Activated CD4-positive, CD25-positive, alpha-beta regulatory T cell treated with anti-CD3 and anti-CD28 coated beads, Interleukin-2, amount 50 U/mL, for 72 hours (primary cell): Measurements from ENCODE around the gene RASSF4.

Experiments
- DNase-seq: peaks from one replicate; pipeline ENCODE4 v3.0.0; 2021

RASSF4 gene

DNA sequence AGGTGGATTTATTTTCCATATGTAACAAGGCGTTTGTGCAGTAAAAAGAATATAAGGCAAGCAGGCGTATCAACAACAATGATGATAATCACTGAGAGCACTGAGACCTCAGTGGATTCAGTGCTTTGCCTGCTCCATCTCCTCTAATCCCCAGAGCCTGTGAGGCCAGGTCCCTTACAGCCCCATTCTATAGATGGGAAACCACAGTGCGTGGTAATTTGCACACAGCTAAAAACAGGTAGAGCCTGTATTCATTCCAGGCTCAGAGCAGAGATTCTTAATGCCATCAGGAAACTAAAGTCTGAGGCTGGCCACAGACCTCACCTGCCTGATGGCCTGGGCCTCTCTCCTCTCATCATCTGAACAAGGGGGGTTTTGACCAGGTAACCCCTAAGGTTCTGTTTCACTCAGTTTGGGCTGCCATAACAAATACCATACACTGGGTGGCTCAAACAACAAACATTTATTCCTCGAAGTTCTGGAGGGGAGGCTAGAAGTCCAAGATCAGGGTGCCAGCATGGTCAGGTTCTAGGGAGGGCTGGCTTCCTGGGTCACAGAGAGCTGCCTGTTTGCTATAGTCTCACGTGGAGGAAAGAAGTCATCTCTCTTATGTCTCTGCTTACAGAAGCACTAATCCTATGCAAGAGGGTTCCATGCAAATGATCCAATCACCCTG lies 10.3 kb upstream of the RASSF4 start:
- DNase-seq = peak; percentile 21

DNA sequence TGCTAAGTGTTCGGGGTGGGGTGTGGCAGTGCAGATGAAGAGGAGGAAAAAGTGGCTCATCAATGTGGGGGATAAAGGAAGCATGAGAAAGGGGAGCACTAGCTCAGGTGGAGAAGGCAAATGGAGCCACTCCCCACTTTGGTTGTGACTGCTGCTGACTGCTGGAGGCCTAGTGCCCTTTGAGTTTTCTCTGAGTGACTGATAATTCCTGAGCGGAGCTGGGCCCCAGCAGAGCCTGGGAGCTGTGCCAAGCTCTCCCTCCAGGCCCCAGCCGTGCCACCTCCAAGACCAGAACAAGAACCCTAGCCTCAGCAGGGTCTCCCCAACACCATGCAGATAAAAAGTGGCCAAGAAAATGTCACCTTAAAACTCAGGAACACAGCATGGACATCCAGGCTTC lies 9.7 kb upstream of the RASSF4 start:
- peak; percentile 14 for DNase-seq

DNA sequence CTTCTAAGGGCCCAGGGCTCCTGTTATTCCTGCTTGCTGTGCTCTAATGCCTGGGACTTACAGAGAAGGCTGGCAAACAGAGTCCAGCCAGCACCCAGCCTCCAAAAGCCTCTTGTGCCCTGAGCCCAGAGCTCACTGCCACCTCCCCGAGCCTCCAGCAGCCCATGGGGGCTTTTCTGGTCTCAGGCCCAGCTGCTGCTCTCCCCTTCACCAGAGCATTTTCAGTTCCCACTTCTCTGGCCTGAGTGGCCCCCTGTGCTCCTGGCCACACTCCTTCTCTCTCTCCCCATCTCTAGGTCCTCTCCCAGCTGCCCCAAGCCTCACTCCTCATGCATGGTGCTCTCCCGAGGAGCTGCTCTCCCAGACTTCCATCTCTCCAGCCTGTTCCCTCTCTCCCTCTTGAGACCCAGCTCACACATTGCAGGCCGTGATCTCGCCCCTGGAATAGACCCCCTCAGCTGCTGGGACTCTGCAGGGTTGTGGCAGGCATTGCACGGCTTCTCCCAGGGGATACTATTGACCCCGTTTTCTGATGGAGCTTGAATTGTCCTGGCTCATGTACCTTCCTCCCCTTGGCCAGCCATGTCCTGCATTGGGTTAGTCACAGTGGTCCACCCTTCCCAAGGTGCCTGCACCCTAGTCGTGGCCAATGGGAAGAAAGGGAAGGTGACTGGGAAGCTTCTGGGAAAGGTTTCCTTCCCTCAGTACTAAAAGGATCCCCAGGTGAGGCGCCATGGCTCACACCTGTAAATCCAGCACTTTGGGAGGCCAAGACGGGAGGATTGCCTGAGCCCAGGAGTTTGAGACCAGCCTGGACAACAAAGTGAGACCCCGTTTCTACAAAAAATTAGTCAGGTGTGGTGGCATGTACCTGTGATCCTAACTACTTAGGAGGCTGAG lies 9.0 kb upstream of the RASSF4 start:
- DNase-seq = peak; percentile 9

GRCh38 chr10:44951576-44952226 lies 7.9 kb upstream of the RASSF4 start:
- DNase-seq = no peak

- DNase-seq = peak; percentile 17
Observed at GRCh38 chr10:44952779-44953231, 6.8 kb upstream of the RASSF4 start.

- no peak for DNase-seq
Observed at GRCh38 chr10:44954042-44954441, 5.6 kb upstream of the RASSF4 start.

GRCh38 chr10:44954962-44955361 lies 4.6 kb upstream of the RASSF4 start:
- DNase-seq = no peak

GRCh38 chr10:44955413-44956070 lies 4.1 kb upstream of the RASSF4 start:
- peak; percentile 17 for DNase-seq

DNA sequence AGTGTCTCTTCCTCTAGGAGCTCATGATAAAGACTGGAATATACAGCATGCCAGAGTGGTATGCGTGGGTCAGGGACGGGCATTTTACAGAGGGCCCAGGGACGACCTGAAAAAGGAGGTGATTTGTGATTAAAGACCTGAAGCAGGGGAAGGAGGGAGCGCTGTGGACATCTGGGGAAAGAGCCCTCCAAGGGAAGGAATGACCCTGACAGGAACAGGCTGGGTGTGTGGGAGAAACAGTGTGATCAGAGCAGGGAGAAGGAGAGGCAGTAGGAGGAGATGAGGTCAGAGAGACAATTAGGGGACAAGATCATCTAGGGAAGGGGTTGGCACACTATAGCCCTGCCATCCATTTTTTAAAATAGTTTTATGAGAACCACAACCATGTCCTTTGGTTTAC lies 3.4 kb upstream of the RASSF4 start:
- DNase-seq = peak; percentile 9

DNA sequence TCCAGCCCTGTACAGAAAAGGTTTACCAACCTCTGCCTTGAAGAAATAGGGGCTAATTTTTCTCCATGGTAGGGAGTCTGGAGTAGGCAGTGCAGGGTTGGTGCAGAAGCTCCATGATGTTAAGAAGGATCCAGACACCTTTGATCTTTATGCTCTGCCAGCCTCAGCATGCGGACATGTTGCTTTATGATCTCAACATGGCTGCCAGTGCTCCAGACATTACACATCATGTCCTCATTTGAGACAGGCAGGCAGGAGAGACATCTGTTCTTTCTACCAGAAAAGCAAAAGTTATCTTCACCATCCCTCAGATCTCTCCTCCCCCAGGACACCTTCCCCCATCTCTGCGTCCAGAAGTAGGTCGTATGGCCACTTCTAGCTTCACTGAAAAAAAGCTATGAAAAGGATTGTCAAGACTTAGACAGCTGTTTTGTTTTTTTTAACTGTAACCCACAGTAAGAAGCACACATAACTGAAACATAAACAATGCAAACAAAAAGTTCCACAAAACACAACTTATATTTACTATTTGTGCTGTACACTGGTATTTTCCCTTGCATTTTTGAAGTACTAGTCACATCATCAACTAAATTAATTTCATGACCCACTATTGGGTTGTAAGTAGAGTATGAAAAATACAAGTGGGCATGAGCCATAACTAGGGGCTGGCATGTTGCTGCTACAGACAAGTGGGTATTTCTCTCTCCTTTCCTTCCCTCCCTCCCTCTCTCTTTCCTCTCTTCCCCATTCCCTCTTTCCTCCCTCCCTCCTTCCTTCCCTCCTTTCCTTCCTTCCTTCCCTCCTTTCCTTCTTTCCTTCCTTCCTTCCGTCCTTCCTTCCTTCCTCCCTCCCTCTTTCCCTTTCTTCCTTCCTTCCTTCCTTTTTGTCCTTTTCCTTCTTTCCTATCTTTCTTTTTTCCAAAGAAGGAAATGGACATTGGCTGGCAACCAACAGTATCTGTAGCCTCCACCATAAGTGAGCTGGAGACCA lies 2.6 kb upstream of the RASSF4 start:
- peak; percentile 4 for DNase-seq

GRCh38 chr10:44958196-44958897 lies 1.3 kb upstream of the RASSF4 start:
- peak; percentile 25 for DNase-seq

DNA sequence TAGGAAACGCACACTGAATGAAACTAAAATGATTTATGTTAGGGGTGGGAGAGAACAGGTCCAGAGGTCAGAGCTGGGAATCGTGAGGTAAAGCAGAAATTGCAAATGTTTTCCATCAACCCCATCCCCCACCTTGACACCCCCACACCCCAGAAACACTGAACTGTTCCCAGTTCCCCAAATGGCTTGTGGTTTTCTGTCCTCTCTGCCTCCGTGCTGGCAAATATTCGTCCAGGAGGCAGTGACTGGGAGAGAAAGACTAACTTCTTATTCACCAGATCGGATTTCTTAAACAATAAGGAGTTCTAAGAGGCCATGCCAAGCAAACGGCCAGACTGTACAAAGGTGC lies 730 bp upstream of the RASSF4 start:
- DNase-seq = no peak

GRCh38 chr10:44960088-44960460 lies 472 bp downstream of the RASSF4 start:
- no peak for DNase-seq

- peak; percentile 21 for DNase-seq
Observed at GRCh38 chr10:44960482-44961229, 1.1 kb downstream of the RASSF4 start.

DNA sequence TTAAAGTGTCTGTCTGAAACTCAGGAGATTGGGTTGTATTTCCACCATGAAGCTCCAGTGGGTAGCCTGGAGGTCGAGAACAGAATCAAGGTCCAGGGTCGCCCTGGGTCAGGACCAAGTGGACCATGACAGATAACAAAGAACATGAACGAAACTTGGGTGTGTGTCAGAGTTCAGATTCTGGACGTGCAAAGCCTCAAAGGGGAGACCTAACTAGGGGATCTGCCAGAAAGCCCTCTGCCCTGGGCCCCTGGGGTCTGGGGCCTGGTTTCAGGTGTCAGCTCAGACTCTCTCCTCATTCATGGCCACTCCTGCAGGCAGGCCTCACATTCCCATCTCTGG lies 1.6 kb downstream of the RASSF4 start:
- DNase-seq = peak; percentile 17

DNA sequence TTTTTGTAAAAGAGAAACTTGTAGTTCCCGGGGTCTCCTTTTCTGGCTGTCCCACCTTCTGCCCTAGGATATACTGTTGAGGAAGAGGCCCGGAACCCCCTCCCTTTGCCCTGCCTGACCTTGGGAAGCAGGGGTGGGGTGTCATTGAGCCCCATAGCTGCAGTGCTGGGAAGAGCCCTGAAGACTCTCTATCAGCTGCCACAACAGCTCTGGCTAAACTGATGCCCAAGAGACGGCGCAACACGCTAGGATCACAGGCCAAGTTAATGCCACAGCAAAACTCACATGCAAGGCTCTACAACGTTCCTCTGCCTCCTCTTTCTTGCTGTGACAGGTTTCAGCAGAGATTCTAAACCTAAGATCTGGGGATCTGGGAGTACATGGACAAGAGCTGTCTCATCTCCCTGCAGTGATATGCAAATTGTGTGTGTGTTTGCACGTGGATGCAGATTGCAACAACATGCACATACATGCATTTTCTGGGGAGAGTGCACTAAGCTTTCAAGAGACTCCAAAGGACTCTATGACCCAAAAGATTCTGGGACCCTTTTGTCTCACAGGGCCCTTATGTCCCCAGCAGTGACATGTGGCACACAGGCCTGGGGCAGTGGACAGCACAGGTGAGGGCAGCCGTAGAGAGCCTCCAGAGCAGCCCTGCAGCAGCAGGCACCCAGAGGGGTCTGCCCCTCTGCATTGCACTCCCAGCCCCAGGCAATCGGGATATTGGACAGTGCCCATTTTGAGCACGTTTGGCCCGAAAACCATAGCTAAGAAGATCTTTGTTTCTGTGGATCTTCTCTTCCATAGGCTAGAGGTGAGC lies 2.5 kb downstream of the RASSF4 start:
- DNase-seq = peak; percentile 23

DNA sequence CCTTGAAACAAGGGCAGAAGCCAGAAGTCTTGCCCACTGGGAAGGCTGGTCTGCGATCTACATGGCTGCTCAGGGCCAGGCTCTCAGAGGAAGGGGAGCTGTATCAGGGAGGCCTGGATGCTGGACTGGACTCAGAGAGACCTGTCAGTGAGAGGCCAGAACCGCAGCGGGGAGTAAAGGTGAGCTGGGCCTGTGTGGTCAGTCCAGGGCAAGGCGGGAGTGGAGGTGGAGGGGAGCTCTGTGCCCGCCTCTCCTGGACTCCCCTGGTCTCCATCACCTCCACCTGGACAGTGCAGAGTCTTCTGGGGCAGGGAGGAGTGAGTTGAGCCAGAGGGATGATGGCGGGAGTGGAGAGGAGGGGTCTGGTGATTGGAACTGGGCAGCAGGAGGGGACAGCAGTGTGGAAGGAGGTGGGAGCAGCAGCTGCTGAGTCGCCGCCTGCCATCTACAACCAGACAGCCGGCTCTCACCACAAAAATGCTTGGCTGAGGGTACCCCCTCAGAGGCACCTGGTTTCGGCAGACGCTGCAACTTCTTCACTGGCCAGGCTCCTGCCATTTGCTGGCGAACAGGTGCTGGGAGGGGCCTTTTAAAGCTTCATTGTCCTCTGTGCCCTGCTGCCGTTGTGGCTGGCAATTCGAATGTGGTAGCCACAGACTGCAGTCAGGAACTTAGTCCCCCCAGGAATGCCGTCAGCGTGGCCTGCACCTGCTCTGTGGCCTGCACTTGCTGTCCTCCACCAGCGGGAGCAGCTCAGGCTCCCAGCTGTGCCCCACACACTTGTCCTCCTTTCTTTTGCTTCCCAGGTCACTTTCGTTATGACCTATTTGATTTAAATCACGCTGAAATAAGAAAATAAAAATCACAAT lies 3.5 kb downstream of the RASSF4 start:
- DNase-seq = peak; percentile 25

DNA sequence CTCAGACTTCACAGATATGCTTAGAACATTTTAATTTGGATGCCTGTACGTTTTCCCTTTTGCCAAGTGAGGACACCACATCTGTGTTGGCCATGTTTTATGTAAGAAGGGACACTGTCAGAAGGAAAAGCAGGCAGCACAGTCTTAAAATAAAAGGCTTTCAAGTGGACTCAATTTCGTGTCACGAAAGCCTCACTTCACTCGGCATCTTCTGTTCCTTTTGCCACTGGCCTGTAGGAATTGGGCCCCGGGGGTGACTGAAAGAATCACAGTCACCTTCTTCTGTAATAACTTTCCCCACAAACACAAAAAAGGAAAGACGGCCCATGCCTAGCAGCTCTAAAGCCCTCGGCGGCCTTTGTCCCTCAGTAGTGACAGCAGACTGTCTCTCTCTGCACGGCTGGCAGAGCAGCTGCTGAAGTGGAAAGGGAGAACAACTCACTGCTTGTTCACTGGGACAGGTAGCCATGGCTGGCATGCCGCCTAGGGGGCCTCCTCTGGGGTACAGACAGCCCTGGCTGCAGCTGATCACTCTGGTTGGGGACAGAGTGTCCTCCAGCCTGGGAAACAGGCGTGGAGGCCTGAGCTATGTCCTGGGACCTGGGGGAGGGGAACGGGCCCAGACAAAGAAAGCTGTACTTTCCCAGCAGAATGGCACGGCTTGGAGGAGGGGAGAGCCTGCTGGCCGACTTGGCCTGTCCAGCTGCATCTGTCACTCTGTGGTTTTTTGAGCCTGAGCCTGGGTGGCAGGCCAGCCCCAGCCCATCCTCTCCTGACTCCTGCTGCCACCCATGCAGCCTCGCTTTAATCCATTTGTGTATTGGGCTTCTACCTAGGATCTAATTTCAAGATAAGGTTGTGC lies 4.4 kb downstream of the RASSF4 start:
- peak; percentile 25 for DNase-seq
